ENCODE measurements around the gene ITIH6.

DNA sequence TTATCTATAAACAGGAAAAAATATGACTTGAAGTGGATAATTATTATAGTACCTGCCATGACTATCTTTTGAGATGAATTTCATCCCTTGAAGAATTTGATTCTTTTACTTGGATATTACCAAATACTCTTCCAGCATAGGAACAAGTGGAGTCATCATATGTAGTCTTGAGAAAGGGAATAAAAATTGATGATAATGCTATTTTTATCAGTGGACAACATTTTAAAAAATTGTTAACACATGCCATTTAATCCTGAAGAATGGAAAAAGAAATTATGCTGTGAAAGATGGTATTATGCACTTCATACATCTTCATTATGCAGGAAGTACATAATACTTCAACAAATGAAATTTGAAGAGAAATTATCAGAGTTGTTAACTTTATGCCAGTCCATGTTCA is 83.6 kb downstream of the ITIH6 start:
- TF ChIP-seq, protein P1, sequence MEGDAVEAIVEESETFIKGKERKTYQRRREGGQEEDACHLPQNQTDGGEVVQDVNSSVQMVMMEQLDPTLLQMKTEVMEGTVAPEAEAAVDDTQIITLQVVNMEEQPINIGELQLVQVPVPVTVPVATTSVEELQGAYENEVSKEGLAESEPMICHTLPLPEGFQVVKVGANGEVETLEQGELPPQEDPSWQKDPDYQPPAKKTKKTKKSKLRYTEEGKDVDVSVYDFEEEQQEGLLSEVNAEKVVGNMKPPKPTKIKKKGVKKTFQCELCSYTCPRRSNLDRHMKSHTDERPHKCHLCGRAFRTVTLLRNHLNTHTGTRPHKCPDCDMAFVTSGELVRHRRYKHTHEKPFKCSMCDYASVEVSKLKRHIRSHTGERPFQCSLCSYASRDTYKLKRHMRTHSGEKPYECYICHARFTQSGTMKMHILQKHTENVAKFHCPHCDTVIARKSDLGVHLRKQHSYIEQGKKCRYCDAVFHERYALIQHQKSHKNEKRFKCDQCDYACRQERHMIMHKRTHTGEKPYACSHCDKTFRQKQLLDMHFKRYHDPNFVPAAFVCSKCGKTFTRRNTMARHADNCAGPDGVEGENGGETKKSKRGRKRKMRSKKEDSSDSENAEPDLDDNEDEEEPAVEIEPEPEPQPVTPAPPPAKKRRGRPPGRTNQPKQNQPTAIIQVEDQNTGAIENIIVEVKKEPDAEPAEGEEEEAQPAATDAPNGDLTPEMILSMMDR (IDR thresholded peaks at IDR 0.05) = no peak
- TF ChIP-seq, protein P2, sequence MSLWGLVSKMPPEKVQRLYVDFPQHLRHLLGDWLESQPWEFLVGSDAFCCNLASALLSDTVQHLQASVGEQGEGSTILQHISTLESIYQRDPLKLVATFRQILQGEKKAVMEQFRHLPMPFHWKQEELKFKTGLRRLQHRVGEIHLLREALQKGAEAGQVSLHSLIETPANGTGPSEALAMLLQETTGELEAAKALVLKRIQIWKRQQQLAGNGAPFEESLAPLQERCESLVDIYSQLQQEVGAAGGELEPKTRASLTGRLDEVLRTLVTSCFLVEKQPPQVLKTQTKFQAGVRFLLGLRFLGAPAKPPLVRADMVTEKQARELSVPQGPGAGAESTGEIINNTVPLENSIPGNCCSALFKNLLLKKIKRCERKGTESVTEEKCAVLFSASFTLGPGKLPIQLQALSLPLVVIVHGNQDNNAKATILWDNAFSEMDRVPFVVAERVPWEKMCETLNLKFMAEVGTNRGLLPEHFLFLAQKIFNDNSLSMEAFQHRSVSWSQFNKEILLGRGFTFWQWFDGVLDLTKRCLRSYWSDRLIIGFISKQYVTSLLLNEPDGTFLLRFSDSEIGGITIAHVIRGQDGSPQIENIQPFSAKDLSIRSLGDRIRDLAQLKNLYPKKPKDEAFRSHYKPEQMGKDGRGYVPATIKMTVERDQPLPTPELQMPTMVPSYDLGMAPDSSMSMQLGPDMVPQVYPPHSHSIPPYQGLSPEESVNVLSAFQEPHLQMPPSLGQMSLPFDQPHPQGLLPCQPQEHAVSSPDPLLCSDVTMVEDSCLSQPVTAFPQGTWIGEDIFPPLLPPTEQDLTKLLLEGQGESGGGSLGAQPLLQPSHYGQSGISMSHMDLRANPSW (CRISPR knock-in tag; conservative IDR thresholded peaks at IDR 0.05; ENCODE audit: low read depth) = no peak
- TF ChIP-seq NFYB (CRISPR knock-in tag; conservative IDR thresholded peaks at IDR 0.05; ENCODE audit: low read depth) (no peak), ZNF423 (CRISPR knock-in tag; IDR thresholded peaks at IDR 0.05) (no peak), ZNF121 (CRISPR knock-in tag; IDR thresholded peaks at IDR 0.05) (no peak), JUN (CRISPR knock-in tag; IDR thresholded peaks at IDR 0.05) (no peak), SP1 (CRISPR knock-in tag; conservative IDR thresholded peaks at IDR 0.05) (no peak)
- TF ChIP-seq, protein P3, sequence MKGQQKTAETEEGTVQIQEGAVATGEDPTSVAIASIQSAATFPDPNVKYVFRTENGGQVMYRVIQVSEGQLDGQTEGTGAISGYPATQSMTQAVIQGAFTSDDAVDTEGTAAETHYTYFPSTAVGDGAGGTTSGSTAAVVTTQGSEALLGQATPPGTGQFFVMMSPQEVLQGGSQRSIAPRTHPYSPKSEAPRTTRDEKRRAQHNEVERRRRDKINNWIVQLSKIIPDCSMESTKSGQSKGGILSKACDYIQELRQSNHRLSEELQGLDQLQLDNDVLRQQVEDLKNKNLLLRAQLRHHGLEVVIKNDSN (CRISPR knock-in tag; IDR thresholded peaks at IDR 0.05) = no peak
- TF ChIP-seq, protein P4, sequence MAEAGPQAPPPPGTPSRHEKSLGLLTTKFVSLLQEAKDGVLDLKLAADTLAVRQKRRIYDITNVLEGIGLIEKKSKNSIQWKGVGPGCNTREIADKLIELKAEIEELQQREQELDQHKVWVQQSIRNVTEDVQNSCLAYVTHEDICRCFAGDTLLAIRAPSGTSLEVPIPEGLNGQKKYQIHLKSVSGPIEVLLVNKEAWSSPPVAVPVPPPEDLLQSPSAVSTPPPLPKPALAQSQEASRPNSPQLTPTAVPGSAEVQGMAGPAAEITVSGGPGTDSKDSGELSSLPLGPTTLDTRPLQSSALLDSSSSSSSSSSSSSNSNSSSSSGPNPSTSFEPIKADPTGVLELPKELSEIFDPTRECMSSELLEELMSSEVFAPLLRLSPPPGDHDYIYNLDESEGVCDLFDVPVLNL (CRISPR knock-in tag; IDR thresholded peaks at IDR 0.05; ENCODE audit: borderline replicate concordance, low read depth) = no peak
- TF ChIP-seq, protein P5, sequence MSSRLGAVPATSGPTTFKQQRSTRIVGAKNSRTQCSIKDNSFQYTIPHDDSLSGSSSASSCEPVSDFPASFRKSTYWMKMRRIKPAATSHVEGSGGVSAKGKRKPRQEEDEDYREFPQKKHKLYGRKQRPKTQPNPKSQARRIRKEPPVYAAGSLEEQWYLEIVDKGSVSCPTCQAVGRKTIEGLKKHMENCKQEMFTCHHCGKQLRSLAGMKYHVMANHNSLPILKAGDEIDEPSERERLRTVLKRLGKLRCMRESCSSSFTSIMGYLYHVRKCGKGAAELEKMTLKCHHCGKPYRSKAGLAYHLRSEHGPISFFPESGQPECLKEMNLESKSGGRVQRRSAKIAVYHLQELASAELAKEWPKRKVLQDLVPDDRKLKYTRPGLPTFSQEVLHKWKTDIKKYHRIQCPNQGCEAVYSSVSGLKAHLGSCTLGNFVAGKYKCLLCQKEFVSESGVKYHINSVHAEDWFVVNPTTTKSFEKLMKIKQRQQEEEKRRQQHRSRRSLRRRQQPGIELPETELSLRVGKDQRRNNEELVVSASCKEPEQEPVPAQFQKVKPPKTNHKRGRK (CRISPR knock-in tag; IDR thresholded peaks at IDR 0.05; ENCODE audit: borderline replicate concordance) = no peak
- TF ChIP-seq, protein P6, sequence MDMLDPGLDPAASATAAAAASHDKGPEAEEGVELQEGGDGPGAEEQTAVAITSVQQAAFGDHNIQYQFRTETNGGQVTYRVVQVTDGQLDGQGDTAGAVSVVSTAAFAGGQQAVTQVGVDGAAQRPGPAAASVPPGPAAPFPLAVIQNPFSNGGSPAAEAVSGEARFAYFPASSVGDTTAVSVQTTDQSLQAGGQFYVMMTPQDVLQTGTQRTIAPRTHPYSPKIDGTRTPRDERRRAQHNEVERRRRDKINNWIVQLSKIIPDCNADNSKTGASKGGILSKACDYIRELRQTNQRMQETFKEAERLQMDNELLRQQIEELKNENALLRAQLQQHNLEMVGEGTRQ (CRISPR knock-in tag; IDR thresholded peaks at IDR 0.05) = no peak
